K562 (cell line): ENCODE results near the gene LTBP4. TPM values are rescaled to one million over a fixed set of nuclear protein-coding genes. Genes with fewer than 3 reads are reported as not detected.

Source experiments
- ASH1L ChIP-seq: fragments of 450-650 bp; IDR thresholded peaks from 2 replicates; pipeline ENCODE4 v1.6.1; 2018; ENCODE audit warnings: borderline replicate concordance, mild to moderate bottlenecking, low read depth; ENCODE audit not compliant: partially characterized antibody
- CXXC5 ChIP-seq: fragments of 250-450 bp; sonication (Bioruptor Pico); IDR thresholded peaks from 2 replicates; pipeline ENCODE4 v1.8.0; 2022; ENCODE audit warnings: inconsistent platforms, mild to moderate bottlenecking, moderate library complexity
- FOXA1 ChIP-seq: fragments of 450-650 bp; IDR thresholded peaks from 2 replicates; pipeline ENCODE4 v1.6.1; 2016; ENCODE audit warnings: mild to moderate bottlenecking, borderline replicate concordance
- FOXM1 ChIP-seq, 2 experiments: fragments of 450-650 bp in 1 of 2; sonication (generic) in 1 of 2; formaldehyde crosslinking in 1 of 2; IDR thresholded peaks; 2 replicates each; pipeline versions ENCODE4 v1.6.1 to v1.9.0; 2017 to 2022; ENCODE audit warnings: low read depth in 2 of 2, mild to moderate bottlenecking in 2 of 2, missing genetic modification reagents in 1 of 2, moderate library complexity in 1 of 2
- GABPB1 ChIP-seq: sonication (generic); formaldehyde crosslinking; IDR thresholded peaks from 2 replicates; pipeline ENCODE4 v1.8.0; 2022; ENCODE audit warnings: mild to moderate bottlenecking, missing genetic modification reagents
- HLTF ChIP-seq: fragments of 450-650 bp; IDR thresholded peaks from 2 replicates; pipeline ENCODE4 v1.6.1; 2016
- MEIS2 ChIP-seq: fragments of 450-650 bp; IDR thresholded peaks from 2 replicates; pipeline ENCODE4 v1.6.1; 2014; ENCODE audit warnings: mild to moderate bottlenecking; ENCODE audit not compliant: partially characterized antibody
- MYC ChIP-seq, 2 experiments: fragments of 250-450 bp in 1 of 2; sonication (Bioruptor Pico) in 1 of 2; IDR thresholded peaks; 2 replicates each; pipeline versions ENCODE4 v1.5.1 to v1.6.1; 2012 to 2021; ENCODE audit warnings: low read depth in 2 of 2, borderline replicate concordance in 1 of 2, improper control_type of control experiment in 1 of 2, low read length in 1 of 2, mild to moderate bottlenecking in 1 of 2, moderate library complexity in 1 of 2
- NFE2L1 ChIP-seq: fragments of 450-650 bp; IDR thresholded peaks from 2 replicates; pipeline ENCODE4 v1.6.1; 2016; ENCODE audit warnings: missing genetic modification characterization, low read depth, mild to moderate bottlenecking, missing compliant biosample characterization, moderate library complexity, borderline replicate concordance
- NFXL1 ChIP-seq: fragments of 450-650 bp; formaldehyde crosslinking; IDR thresholded peaks from 2 replicates; pipeline ENCODE4 v1.4.0; 2021; ENCODE audit warnings: mild to moderate bottlenecking
- POLR2AphosphoS2 ChIP-seq: IDR thresholded peaks from 2 replicates; pipeline ENCODE4 v1.6.1; 2012; ENCODE audit warnings: low read length, improper control_type of control experiment
- PYGO2 ChIP-seq: fragments of 450-650 bp; IDR thresholded peaks from 2 replicates; pipeline ENCODE4 v1.6.1; 2016; ENCODE audit warnings: mild to moderate bottlenecking, missing genetic modification characterization, moderate library complexity, missing compliant biosample characterization
- SMAD4 ChIP-seq: fragments of 250-450 bp; sonication (Bioruptor Pico); conservative IDR thresholded peaks from 2 replicates; pipeline ENCODE4 v1.8.0; 2021; ENCODE audit warnings: inconsistent platforms, mild to moderate bottlenecking, moderate library complexity
- TAF7 ChIP-seq: fragments of 450-650 bp; IDR thresholded peaks from 2 replicates; pipeline ENCODE4 v1.6.1; 2016; ENCODE audit warnings: missing genetic modification characterization, missing compliant biosample characterization
- ZNF444 ChIP-seq: fragments of 250-450 bp; sonication (Bioruptor Pico); IDR thresholded peaks from 2 replicates; pipeline ENCODE4 v1.4.0; 2020; ENCODE audit warnings: mild to moderate bottlenecking, moderate library complexity
- ZNF699 ChIP-seq: fragments of 250-450 bp; sonication (Bioruptor Pico); IDR thresholded peaks from 2 replicates; pipeline ENCODE4 v1.8.0; 2021; ENCODE audit warnings: mild to moderate bottlenecking, moderate library complexity; ENCODE audit not compliant: insufficient replicate concordance
- ZNF717 ChIP-seq: fragments of 250-450 bp; sonication (Bioruptor Pico); IDR thresholded peaks from 2 replicates; pipeline ENCODE4 v1.5.0; 2021
- ZNF764 ChIP-seq: fragments of 250-450 bp; sonication (Bioruptor Pico); IDR thresholded peaks from 2 replicates; pipeline ENCODE4 v1.4.0; 2020; ENCODE audit warnings: low read depth, mild to moderate bottlenecking, moderate library complexity
- polyA plus RNA-seq, 8 experiments: library from polyadenylated mRNA; depleted of rRNA in 4 of 8; stranded (reverse) in 5 of 8; unstranded in 3 of 8; fragments of >200 nt; fragmentation: Nextera tagmentation in 2 of 8; fragmentation: Illumina TruSeq in 1 of 8; extraction: Ambion mirVana in 2 of 8; extraction: Trizol in 1 of 8; gene quantifications; 2 replicates each; pipeline versions ENCODE4 v1.2.1 to v1.2.3, GENCODE V29; 2011 to 2014; ENCODE audit warnings: inconsistent platforms in 1 of 8, missing spikeins in 1 of 8
- total RNA-seq, 7 experiments: library from RNA; depleted of rRNA in 6 of 7; stranded (reverse); fragments of >200 nt in 6 of 7; fragmentation: Illumina TruSeq in 2 of 7; extraction: Trizol in 2 of 7; gene quantifications; 2 replicates each; pipeline versions ENCODE4 v1.2.1 to v1.2.3, GENCODE V29; 2011 to 2021; ENCODE audit warnings: low replicate concordance in 1 of 7
- TF ChIP-seq, protein P1 (sequence below): sonication (generic); formaldehyde crosslinking; IDR thresholded peaks from 2 replicates; pipeline ENCODE4 v1.8.1; 2023; ENCODE audit warnings: mild to moderate bottlenecking, missing genetic modification reagents
- TF ChIP-seq, protein P2 (sequence below): IDR thresholded peaks from 2 replicates; pipeline ENCODE4 v1.6.1; 2014; ENCODE audit warnings: antibody characterized with exemption
- TF ChIP-seq, protein P3 (sequence below), 2 experiments: IDR thresholded peaks; 2 replicates each; pipeline ENCODE4 v1.6.1; 2012; ENCODE audit warnings: improper control_type of control experiment in 2 of 2, low read depth in 2 of 2, low read length in 2 of 2, borderline replicate concordance in 1 of 2

LTBP4 gene
- total and polyA plus RNA-seq, 9 of the 15 experiments (the other 6 are each of a cell fraction or from before 2014, with no cell fraction given), result 0.35 to 160 (median 31.6) TPM

DNA sequence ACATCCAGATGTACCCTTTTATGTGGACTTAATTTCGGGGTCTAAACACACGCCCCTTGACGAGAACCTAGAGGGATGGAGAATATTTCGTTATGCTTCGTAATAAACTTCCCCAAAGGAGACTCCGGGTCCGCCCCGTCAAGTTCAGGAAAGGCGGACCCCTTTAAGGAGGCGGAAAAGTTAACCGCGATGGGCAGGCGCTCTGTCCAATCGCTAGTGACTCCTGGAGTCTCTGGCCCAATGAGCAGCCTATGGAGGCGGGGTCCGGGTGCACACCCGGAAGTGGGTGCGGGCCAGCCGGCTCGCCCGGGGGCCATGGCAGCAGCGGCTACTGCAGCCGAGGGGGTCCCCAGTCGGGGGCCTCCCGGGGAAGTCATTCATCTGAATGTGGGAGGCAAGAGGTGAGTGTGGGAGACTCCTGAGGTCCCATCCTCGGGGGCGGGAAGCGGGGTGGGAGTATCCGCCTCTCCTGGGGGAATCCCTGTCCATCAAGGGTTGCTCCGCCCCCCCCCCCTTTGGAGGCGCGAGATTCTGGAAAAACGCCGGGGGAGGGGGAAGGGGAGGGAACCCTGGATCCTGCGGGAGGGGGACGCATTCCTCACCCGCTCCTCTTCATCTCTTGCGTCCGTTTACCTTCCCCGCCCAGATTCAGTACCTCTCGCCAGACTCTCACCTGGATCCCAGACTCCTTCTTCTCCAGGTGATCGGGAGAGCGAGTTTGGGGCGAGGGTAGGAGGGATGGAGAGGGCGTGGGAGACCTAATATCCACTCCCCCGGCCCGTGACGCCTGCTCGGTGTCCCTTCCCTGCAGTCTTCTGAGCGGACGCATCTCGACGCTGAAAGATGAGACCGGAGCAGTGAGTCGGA lies 24.4 kb upstream of the LTBP4 start, which contains the start of gene SHKBP1 (continued):
- TF ChIP-seq, protein P1, sequence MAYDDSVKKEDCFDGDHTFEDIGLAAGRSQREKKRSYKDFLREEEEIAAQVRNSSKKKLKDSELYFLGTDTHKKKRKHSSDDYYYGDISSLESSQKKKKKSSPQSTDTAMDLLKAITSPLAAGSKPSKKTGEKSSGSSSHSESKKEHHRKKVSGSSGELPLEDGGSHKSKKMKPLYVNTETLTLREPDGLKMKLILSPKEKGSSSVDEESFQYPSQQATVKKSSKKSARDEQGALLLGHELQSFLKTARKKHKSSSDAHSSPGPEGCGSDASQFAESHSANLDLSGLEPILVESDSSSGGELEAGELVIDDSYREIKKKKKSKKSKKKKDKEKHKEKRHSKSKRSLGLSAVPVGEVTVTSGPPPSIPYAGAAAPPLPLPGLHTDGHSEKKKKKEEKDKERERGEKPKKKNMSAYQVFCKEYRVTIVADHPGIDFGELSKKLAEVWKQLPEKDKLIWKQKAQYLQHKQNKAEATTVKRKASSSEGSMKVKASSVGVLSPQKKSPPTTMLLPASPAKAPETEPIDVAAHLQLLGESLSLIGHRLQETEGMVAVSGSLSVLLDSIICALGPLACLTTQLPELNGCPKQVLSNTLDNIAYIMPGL (CRISPR knock-in tag), result no peak
- no peak for TF ChIP-seq ZNF444 (CRISPR knock-in tag)
- no peak for TF ChIP-seq POLR2AphosphoS2
- TF ChIP-seq SMAD4 (CRISPR knock-in tag), result no peak
- no peak for TF ChIP-seq ZNF764
- TF ChIP-seq TAF7 (tag), result no peak
- TF ChIP-seq ZNF699, result no peak
- TF ChIP-seq PYGO2 (tag), result no peak
- peak; percentile 44 for TF ChIP-seq CXXC5 (CRISPR knock-in tag)
- TF ChIP-seq NFE2L1, result no peak
- no peak for TF ChIP-seq FOXA1
- TF ChIP-seq MEIS2, result no peak
- TF ChIP-seq GABPB1 (CRISPR knock-in tag), result peak; percentile 87
- peak; percentile 81 for TF ChIP-seq FOXM1 (IDR thresholded peaks at IDR 0.05; ENCODE audit: low read depth)
- no peak for TF ChIP-seq FOXM1 (CRISPR knock-in tag; IDR thresholded peaks at IDR 0.05; ENCODE audit: low read depth)
- 0 out of 2 replicates have a peak, but pooled peaks have one; percentile 20 for TF ChIP-seq MYC (IDR thresholded peaks at IDR 0.05; ENCODE audit: low read depth, low read length)
- TF ChIP-seq MYC (CRISPR knock-in tag; IDR thresholded peaks at IDR 0.05; ENCODE audit: borderline replicate concordance, low read depth), result no peak
- TF ChIP-seq HLTF, result no peak
- TF ChIP-seq NFXL1 (CRISPR knock-in tag), result no peak
- peak; percentile 98 for TF ChIP-seq ASH1L
- no peak for TF ChIP-seq ZNF717 (CRISPR knock-in tag)
- TF ChIP-seq, protein P2, sequence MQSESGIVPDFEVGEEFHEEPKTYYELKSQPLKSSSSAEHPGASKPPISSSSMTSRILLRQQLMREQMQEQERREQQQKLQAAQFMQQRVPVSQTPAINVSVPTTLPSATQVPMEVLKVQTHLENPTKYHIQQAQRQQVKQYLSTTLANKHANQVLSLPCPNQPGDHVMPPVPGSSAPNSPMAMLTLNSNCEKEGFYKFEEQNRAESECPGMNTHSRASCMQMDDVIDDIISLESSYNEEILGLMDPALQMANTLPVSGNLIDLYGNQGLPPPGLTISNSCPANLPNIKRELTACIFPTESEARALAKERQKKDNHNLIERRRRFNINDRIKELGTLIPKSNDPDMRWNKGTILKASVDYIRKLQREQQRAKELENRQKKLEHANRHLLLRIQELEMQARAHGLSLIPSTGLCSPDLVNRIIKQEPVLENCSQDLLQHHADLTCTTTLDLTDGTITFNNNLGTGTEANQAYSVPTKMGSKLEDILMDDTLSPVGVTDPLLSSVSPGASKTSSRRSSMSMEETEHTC, result no peak
- TF ChIP-seq, protein P3, sequence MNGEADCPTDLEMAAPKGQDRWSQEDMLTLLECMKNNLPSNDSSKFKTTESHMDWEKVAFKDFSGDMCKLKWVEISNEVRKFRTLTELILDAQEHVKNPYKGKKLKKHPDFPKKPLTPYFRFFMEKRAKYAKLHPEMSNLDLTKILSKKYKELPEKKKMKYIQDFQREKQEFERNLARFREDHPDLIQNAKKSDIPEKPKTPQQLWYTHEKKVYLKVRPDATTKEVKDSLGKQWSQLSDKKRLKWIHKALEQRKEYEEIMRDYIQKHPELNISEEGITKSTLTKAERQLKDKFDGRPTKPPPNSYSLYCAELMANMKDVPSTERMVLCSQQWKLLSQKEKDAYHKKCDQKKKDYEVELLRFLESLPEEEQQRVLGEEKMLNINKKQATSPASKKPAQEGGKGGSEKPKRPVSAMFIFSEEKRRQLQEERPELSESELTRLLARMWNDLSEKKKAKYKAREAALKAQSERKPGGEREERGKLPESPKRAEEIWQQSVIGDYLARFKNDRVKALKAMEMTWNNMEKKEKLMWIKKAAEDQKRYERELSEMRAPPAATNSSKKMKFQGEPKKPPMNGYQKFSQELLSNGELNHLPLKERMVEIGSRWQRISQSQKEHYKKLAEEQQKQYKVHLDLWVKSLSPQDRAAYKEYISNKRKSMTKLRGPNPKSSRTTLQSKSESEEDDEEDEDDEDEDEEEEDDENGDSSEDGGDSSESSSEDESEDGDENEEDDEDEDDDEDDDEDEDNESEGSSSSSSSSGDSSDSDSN (IDR thresholded peaks at IDR 0.05; ENCODE audit: borderline replicate concordance in 1 of 2, low read depth in 2 of 2, low read length in 2 of 2), result no peak
